GM12878 (cell line): ENCODE data around the gene COL17A1.

ENCODE experiments used
- KDM1A ChIP-seq: fragments of 200-600 bp; sonication (generic); IDR thresholded peaks from 2 replicates; pipeline ENCODE4 v1.6.1; 2016; ENCODE audit warnings: borderline replicate concordance
- REST ChIP-seq: IDR thresholded peaks from 2 replicates; pipeline ENCODE4 v1.6.1; 2012; ENCODE audit warnings: mild to moderate bottlenecking, low read depth, low read length
- TF ChIP-seq, protein P1 (sequence below), 3 experiments: IDR thresholded peaks in 2 of 3; conservative IDR thresholded peaks in 1 of 3; 2 replicates each; pipeline ENCODE4 v1.5.1; 2011; ENCODE audit warnings: low read depth in 3 of 3, low read length in 3 of 3, mild to moderate bottlenecking in 3 of 3, control low read depth in 2 of 3, moderate library complexity in 2 of 3, inconsistent platforms in 1 of 3, mixed read lengths in 1 of 3; ENCODE audit not compliant: control insufficient read depth in 2 of 3, insufficient read depth in 1 of 3; ENCODE audit errors: extremely low read depth in 1 of 3
- TF ChIP-seq, protein P2 (sequence below): fragments of 450-650 bp; formaldehyde crosslinking; IDR thresholded peaks from 2 replicates; pipeline ENCODE4 v1.4.0; 2020; ENCODE audit warnings: mild to moderate bottlenecking, moderate library complexity

DNA sequence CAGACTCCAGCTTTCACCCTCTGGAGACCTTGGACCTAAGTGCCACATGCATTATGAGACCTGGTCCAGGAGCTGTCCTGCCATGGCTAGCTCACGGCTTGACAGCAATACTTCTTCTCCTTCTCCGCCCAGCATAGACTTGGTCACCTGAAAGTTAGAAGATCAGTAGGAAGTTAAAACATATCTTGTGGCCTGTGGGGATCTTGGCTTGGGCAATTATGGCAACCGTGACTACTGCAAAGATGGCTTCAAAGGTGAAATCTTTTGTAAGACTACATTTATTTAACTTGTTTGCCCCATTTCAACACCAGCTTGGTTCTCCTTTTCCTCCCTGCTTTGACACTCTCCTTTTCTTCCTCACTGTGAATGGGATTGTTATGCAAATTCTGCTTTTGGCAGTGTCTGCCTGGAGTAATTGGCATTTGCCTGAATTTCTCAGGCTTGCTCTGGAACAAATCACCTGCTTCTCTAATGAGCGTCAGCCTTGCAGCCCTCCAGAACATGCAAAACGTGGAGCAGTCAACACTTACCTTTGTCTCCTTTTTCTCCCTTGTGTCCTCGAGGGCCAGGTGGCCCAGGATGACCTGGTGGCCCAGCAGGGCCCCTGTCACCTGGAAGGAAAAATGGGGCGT is 53.4 kb downstream of the COL17A1 start:
- TF ChIP-seq, protein P1, sequence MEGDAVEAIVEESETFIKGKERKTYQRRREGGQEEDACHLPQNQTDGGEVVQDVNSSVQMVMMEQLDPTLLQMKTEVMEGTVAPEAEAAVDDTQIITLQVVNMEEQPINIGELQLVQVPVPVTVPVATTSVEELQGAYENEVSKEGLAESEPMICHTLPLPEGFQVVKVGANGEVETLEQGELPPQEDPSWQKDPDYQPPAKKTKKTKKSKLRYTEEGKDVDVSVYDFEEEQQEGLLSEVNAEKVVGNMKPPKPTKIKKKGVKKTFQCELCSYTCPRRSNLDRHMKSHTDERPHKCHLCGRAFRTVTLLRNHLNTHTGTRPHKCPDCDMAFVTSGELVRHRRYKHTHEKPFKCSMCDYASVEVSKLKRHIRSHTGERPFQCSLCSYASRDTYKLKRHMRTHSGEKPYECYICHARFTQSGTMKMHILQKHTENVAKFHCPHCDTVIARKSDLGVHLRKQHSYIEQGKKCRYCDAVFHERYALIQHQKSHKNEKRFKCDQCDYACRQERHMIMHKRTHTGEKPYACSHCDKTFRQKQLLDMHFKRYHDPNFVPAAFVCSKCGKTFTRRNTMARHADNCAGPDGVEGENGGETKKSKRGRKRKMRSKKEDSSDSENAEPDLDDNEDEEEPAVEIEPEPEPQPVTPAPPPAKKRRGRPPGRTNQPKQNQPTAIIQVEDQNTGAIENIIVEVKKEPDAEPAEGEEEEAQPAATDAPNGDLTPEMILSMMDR (IDR thresholded peaks at IDR 0.05 in 2 of 3, conservative IDR thresholded peaks at IDR 0.05 in 1 of 3; ENCODE audit: control insufficient read depth in 2 of 3, extremely low read depth in 1 of 3, insufficient read depth in 1 of 3, low read depth in 3 of 3, low read length in 3 of 3): no peak
- TF ChIP-seq REST: no peak
- no peak for TF ChIP-seq KDM1A
- TF ChIP-seq, protein P2, sequence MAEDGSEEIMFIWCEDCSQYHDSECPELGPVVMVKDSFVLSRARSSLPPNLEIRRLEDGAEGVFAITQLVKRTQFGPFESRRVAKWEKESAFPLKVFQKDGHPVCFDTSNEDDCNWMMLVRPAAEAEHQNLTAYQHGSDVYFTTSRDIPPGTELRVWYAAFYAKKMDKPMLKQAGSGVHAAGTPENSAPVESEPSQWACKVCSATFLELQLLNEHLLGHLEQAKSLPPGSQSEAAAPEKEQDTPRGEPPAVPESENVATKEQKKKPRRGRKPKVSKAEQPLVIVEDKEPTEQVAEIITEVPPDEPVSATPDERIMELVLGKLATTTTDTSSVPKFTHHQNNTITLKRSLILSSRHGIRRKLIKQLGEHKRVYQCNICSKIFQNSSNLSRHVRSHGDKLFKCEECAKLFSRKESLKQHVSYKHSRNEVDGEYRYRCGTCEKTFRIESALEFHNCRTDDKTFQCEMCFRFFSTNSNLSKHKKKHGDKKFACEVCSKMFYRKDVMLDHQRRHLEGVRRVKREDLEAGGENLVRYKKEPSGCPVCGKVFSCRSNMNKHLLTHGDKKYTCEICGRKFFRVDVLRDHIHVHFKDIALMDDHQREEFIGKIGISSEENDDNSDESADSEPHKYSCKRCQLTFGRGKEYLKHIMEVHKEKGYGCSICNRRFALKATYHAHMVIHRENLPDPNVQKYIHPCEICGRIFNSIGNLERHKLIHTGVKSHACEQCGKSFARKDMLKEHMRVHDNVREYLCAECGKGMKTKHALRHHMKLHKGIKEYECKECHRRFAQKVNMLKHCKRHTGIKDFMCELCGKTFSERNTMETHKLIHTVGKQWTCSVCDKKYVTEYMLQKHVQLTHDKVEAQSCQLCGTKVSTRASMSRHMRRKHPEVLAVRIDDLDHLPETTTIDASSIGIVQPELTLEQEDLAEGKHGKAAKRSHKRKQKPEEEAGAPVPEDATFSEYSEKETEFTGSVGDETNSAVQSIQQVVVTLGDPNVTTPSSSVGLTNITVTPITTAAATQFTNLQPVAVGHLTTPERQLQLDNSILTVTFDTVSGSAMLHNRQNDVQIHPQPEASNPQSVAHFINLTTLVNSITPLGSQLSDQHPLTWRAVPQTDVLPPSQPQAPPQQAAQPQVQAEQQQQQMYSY (CRISPR knock-in tag): no peak
